ENCODE measurements around the gene TMPRSS6. TPM values are rescaled to one million over a fixed set of nuclear protein-coding genes. Genes with fewer than 3 reads are reported as not detected.

The TMPRSS6 gene
- total and polyA plus RNA-seq, 2 of the 13 experiments (the other 11 are each of a cell fraction or from before 2014, with no cell fraction given), result 4.2 to 4.8 TPM

- TF ChIP-seq MTERF4 (CRISPR knock-in tag; IDR thresholded peaks at IDR 0.05) (no peak), ZFY (CRISPR knock-in tag; IDR thresholded peaks at IDR 0.05) (peak; percentile 1; the same call in 1 of the 2 replicates), ZNF841 (CRISPR knock-in tag; IDR thresholded peaks at IDR 0.05; ENCODE audit: borderline replicate concordance) (no peak), JDP2 (CRISPR knock-in tag; IDR thresholded peaks at IDR 0.05; ENCODE audit: borderline replicate concordance) (no peak), ZNF253 (CRISPR knock-in tag; IDR thresholded peaks at IDR 0.05; ENCODE audit: borderline replicate concordance) (no peak), HMGA1 (CRISPR knock-in tag; conservative IDR thresholded peaks at IDR 0.05) (no peak), HNF4A (CRISPR knock-in tag; IDR thresholded peaks at IDR 0.05) (no peak), EZH2 (conservative IDR thresholded peaks at IDR 0.05; ENCODE audit: low read depth, low read length) (no peak), ZNF883 (CRISPR knock-in tag; IDR thresholded peaks at IDR 0.05; ENCODE audit: not compliant biosample characterization) (no peak), CENPBD1 (CRISPR knock-in tag; IDR thresholded peaks at IDR 0.05; ENCODE audit: borderline replicate concordance, low read depth) (no peak), DR1 (CRISPR knock-in tag; IDR thresholded peaks at IDR 0.05) (no peak), GTF3A (CRISPR knock-in tag; conservative IDR thresholded peaks at IDR 0.05) (no peak), MED8 (CRISPR knock-in tag; IDR thresholded peaks at IDR 0.05; ENCODE audit: insufficient replicate concordance) (no peak), MEIS1 (CRISPR knock-in tag; IDR thresholded peaks at IDR 0.05; ENCODE audit: borderline replicate concordance) (no peak), ZNF724P (CRISPR knock-in tag; IDR thresholded peaks at IDR 0.05; ENCODE audit: borderline replicate concordance) (no peak), ZFP41 (CRISPR knock-in tag; IDR thresholded peaks at IDR 0.05; ENCODE audit: borderline replicate concordance) (no peak), PHB2 (IDR thresholded peaks at IDR 0.05; ENCODE audit: partially characterized antibody) (no peak), SIX1 (CRISPR knock-in tag; IDR thresholded peaks at IDR 0.05; ENCODE audit: borderline replicate concordance) (no peak), FOXO1 (CRISPR knock-in tag; IDR thresholded peaks at IDR 0.05) (0 out of 2 replicates have a peak, but pooled peaks have one; percentile 2), MBD4 (IDR thresholded peaks at IDR 0.05; ENCODE audit: borderline replicate concordance, low read length) (peak; percentile 24; the same call in 1 of the 2 replicates), ELK4 (CRISPR knock-in tag; IDR thresholded peaks at IDR 0.05; ENCODE audit: borderline replicate concordance) (no peak), IRF1 (CRISPR knock-in tag; IDR thresholded peaks at IDR 0.05; ENCODE audit: low read depth) (no peak), ZNF260 (CRISPR knock-in tag; IDR thresholded peaks at IDR 0.05; ENCODE audit: borderline replicate concordance, low read depth) (no peak), ZBTB33 (CRISPR knock-in tag; IDR thresholded peaks at IDR 0.05) (no peak), SIX4 (CRISPR knock-in tag; IDR thresholded peaks at IDR 0.05) (no peak), ZNF451 (CRISPR knock-in tag; IDR thresholded peaks at IDR 0.05) (no peak), ZNF17 (CRISPR knock-in tag; IDR thresholded peaks at IDR 0.05) (no peak)
These were observed 77.4 kb downstream of the TMPRSS6 start (continued) for GRCh38 chr22:37032134-37032534.
